ENCODE data around the gene PLIN3.
A peak's percentile ranks its signal among the peaks of the same experiment; 100 is the strongest.
"Not testable (repeated sequence)": the region's sequence is repeated elsewhere in the genome, so short reads cannot be mapped to it uniquely, and the experiment has no call there.

The PLIN3 gene

GRCh38 chr19:4830768-4831265 lies 36.6 kb downstream of the PLIN3 start:
- TF ChIP-seq ZFX (IDR thresholded peaks at IDR 0.05) = no peak
- no peak for TF ChIP-seq CTCF (conservative IDR thresholded peaks at IDR 0.05)
- H3K27ac ChIP-seq = peak overlapping the region; percentile 81

GRCh38 chr19:4830332-4830731 lies 37.1 kb downstream of the PLIN3 start:
- TF ChIP-seq CTCF (conservative IDR thresholded peaks at IDR 0.05) = no peak
- TF ChIP-seq ZFX (IDR thresholded peaks at IDR 0.05) = no peak
- peak overlapping the region; percentile 81 for H3K27ac ChIP-seq

- H3K27ac ChIP-seq = no peak overlapping the region
- TF ChIP-seq CTCF (conservative IDR thresholded peaks at IDR 0.05) (no peak), ZFX (IDR thresholded peaks at IDR 0.05) (no peak)
These were observed 38.3 kb downstream of the PLIN3 start for GRCh38 chr19:4829001-4829712.

GRCh38 chr19:4823577-4823976 lies 43.9 kb downstream of the PLIN3 start:
- H3K27ac ChIP-seq = no peak overlapping the region
- TF ChIP-seq CTCF (conservative IDR thresholded peaks at IDR 0.05) (no peak), ZFX (IDR thresholded peaks at IDR 0.05) (no peak)

- H3K27ac ChIP-seq = not testable (repeated sequence)
These were observed 45.1 kb downstream of the PLIN3 start for GRCh38 chr19:4822354-4822753.

GRCh38 chr19:4821265-4821664 lies 46.2 kb downstream of the PLIN3 start:
- H3K27ac ChIP-seq = no peak overlapping the region
- TF ChIP-seq CTCF (conservative IDR thresholded peaks at IDR 0.05) = no peak
- TF ChIP-seq ZFX (IDR thresholded peaks at IDR 0.05) = no peak

- H3K27ac ChIP-seq = no peak overlapping the region
- TF ChIP-seq CTCF (conservative IDR thresholded peaks at IDR 0.05) = no peak
- TF ChIP-seq ZFX (IDR thresholded peaks at IDR 0.05) = no peak
These were observed 49.8 kb downstream of the PLIN3 start for GRCh38 chr19:4817467-4818277.

Measured in C4-2B (cell line).